HEK293 (cell line): ENCODE data around the gene R3HDM4.

ENCODE experiments used
- EGR2 ChIP-seq: fragments of 450-650 bp; formaldehyde crosslinking; IDR thresholded peaks from 2 replicates; pipeline ENCODE4 v1.5.1; 2016; ENCODE audit warnings: low read depth, missing biosample characterization, missing genetic modification characterization
- GLIS1 ChIP-seq: fragments of 450-650 bp; formaldehyde crosslinking; IDR thresholded peaks from 2 replicates; pipeline ENCODE4 v1.5.1; 2016; ENCODE audit warnings: missing biosample characterization, missing genetic modification characterization
- GLIS2 ChIP-seq: fragments of 450-650 bp; formaldehyde crosslinking; IDR thresholded peaks from 2 replicates; pipeline ENCODE4 v1.5.1; 2016; ENCODE audit warnings: missing biosample characterization, missing genetic modification characterization
- IKZF3 ChIP-seq: fragments of 450-650 bp; IDR thresholded peaks from 2 replicates; pipeline ENCODE4 v1.5.0; 2018; ENCODE audit warnings: missing biosample characterization, mild to moderate bottlenecking, missing genetic modification characterization, moderate library complexity
- KLF17 ChIP-seq: fragments of 450-650 bp; formaldehyde crosslinking; IDR thresholded peaks from 2 replicates; pipeline ENCODE4 v1.5.1; 2016; ENCODE audit warnings: missing biosample characterization, missing genetic modification characterization
- MYNN ChIP-seq: fragments of 450-650 bp; formaldehyde crosslinking; IDR thresholded peaks from 2 replicates; pipeline ENCODE4 v1.5.1; 2016; ENCODE audit warnings: missing biosample characterization, missing genetic modification characterization, borderline replicate concordance
- RBAK ChIP-seq: fragments of 450-650 bp; formaldehyde crosslinking; IDR thresholded peaks from 2 replicates; pipeline ENCODE4 v1.5.1; 2016; ENCODE audit warnings: missing biosample characterization, missing genetic modification characterization
- SCRT1 ChIP-seq: fragments of 450-650 bp; formaldehyde crosslinking; IDR thresholded peaks from 2 replicates; pipeline ENCODE4 v1.5.1; 2016; ENCODE audit warnings: missing biosample characterization, missing genetic modification characterization, borderline replicate concordance
- SP2 ChIP-seq: fragments of 450-650 bp; formaldehyde crosslinking; IDR thresholded peaks from 2 replicates; pipeline ENCODE4 v1.5.1; 2016; ENCODE audit warnings: missing biosample characterization, missing genetic modification characterization
- ZBTB20 ChIP-seq: fragments of 450-650 bp; formaldehyde crosslinking; IDR thresholded peaks from 2 replicates; pipeline ENCODE4 v1.5.1; 2016; ENCODE audit warnings: missing biosample characterization, missing genetic modification characterization
- ZFP37 ChIP-seq: fragments of 450-650 bp; formaldehyde crosslinking; IDR thresholded peaks from 2 replicates; pipeline ENCODE4 v1.5.1; 2016; ENCODE audit warnings: missing biosample characterization, missing genetic modification characterization
- ZFP69B ChIP-seq: fragments of 450-650 bp; formaldehyde crosslinking; IDR thresholded peaks from 2 replicates; pipeline ENCODE4 v1.5.1; 2016; ENCODE audit warnings: missing biosample characterization, missing genetic modification characterization
- ZNF114 ChIP-seq: fragments of 450-650 bp; formaldehyde crosslinking; IDR thresholded peaks from 2 replicates; pipeline ENCODE4 v1.5.0; 2017; ENCODE audit warnings: missing biosample characterization, missing genetic modification characterization
- ZNF341 ChIP-seq: fragments of 450-650 bp; formaldehyde crosslinking; IDR thresholded peaks from 2 replicates; pipeline ENCODE4; 2016; ENCODE audit warnings: low read depth, missing biosample characterization, missing genetic modification characterization
- ZNF514 ChIP-seq: fragments of 450-650 bp; formaldehyde crosslinking; IDR thresholded peaks from 2 replicates; pipeline ENCODE4 v1.5.1; 2016; ENCODE audit warnings: missing biosample characterization, missing genetic modification characterization
- ZNF530 ChIP-seq: fragments of 450-650 bp; formaldehyde crosslinking; IDR thresholded peaks from 2 replicates; pipeline ENCODE4 v1.5.1; 2016; ENCODE audit warnings: low read depth, missing biosample characterization, missing genetic modification characterization
- ZNF561 ChIP-seq: fragments of 450-650 bp; IDR thresholded peaks from 2 replicates; pipeline ENCODE4 v1.5.1; 2018; ENCODE audit warnings: missing biosample characterization, missing genetic modification characterization, borderline replicate concordance
- ZNF596 ChIP-seq: fragments of 450-650 bp; IDR thresholded peaks from 2 replicates; pipeline ENCODE4 v1.5.0; 2018; ENCODE audit warnings: missing biosample characterization, mild to moderate bottlenecking, missing genetic modification characterization, moderate library complexity
- ZNF600 ChIP-seq: fragments of 450-650 bp; formaldehyde crosslinking; IDR thresholded peaks from 2 replicates; pipeline ENCODE4 v1.5.1; 2016; ENCODE audit warnings: missing biosample characterization, missing genetic modification characterization
- ZNF623 ChIP-seq: fragments of 450-650 bp; formaldehyde crosslinking; IDR thresholded peaks from 2 replicates; pipeline ENCODE4 v1.5.1; 2016; ENCODE audit warnings: missing biosample characterization, missing genetic modification characterization
- ZNF776 ChIP-seq: fragments of 450-650 bp; formaldehyde crosslinking; IDR thresholded peaks from 2 replicates; pipeline ENCODE4 v1.5.0; 2017; ENCODE audit warnings: missing biosample characterization, missing genetic modification characterization, borderline replicate concordance
- TF ChIP-seq, protein P1 (sequence below): fragments of 450-650 bp; IDR thresholded peaks from 2 replicates; pipeline ENCODE4 v1.5.1; 2018; ENCODE audit warnings: missing biosample characterization, mild to moderate bottlenecking, missing genetic modification characterization
- TF ChIP-seq, protein P2 (sequence below): fragments of 450-650 bp; formaldehyde crosslinking; IDR thresholded peaks from 2 replicates; pipeline ENCODE4 v1.5.1; 2017; ENCODE audit warnings: missing biosample characterization, missing genetic modification characterization
- TF ChIP-seq, protein P3 (sequence below): fragments of 450-650 bp; formaldehyde crosslinking; IDR thresholded peaks from 2 replicates; pipeline ENCODE4 v1.5.1; 2016; ENCODE audit warnings: missing biosample characterization, missing genetic modification characterization
- TF ChIP-seq, protein P4 (sequence below): fragments of 450-650 bp; formaldehyde crosslinking; IDR thresholded peaks from 2 replicates; pipeline ENCODE4 v1.5.1; 2016; ENCODE audit warnings: missing biosample characterization, missing genetic modification characterization

Gene R3HDM4

DNA sequence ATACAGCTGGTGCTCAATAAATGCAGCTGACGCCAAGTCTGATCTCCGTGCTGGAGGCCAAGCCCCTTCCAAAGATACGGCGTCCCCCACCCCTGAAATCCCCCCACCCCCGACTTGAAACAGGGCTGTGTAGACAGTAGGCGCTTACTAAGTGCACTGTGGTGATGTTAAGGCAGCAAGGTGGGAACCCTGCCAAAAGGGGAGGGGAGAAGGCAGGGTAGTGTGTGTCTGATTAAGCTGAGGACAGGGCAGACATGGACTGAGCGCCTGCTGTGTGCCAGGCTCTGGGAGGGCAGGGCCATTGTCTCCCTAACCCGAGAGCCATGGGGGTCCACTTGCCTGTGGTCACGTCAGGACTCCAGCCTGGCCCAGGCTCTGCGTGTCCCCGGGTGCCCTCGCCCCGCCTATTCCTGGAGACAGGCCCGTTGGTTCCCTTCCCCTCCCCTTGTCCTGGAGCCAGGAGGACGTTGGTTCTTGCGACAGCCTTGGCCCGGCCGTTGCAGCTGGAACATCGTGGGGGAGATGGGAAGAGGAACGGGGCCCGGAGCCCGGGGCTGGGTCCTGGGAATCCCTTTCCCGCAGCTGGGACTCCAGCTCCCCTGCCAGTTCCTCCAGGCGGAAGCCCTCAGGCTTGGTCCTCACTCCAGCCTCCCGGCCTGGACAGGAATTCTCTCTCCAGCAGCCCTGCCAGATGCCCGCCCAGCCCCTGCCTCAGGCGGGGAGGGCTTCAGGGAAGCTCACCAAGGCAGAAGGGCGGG lies 62.6 kb downstream of the R3HDM4 start (continued):
- TF ChIP-seq, protein P1, sequence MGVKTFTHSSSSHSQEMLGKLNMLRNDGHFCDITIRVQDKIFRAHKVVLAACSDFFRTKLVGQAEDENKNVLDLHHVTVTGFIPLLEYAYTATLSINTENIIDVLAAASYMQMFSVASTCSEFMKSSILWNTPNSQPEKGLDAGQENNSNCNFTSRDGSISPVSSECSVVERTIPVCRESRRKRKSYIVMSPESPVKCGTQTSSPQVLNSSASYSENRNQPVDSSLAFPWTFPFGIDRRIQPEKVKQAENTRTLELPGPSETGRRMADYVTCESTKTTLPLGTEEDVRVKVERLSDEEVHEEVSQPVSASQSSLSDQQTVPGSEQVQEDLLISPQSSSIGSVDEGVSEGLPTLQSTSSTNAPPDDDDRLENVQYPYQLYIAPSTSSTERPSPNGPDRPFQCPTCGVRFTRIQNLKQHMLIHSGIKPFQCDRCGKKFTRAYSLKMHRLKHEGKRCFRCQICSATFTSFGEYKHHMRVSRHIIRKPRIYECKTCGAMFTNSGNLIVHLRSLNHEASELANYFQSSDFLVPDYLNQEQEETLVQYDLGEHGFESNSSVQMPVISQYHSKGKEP (tag by site-specific recombination) = no peak
- peak; percentile 87 for TF ChIP-seq ZBTB20 (tag by site-specific recombination)
- no peak for TF ChIP-seq ZFP69B (tag by site-specific recombination)
- peak; percentile 36 for TF ChIP-seq SP2
- TF ChIP-seq, protein P2, sequence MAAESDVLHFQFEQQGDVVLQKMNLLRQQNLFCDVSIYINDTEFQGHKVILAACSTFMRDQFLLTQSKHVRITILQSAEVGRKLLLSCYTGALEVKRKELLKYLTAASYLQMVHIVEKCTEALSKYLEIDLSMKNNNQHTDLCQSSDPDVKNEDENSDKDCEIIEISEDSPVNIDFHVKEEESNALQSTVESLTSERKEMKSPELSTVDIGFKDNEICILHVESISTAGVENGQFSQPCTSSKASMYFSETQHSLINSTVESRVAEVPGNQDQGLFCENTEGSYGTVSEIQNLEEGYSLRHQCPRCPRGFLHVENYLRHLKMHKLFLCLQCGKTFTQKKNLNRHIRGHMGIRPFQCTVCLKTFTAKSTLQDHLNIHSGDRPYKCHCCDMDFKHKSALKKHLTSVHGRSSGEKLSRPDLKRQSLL (tag by site-specific recombination) = peak; percentile 77; the same call in 1 of the 2 replicates
- TF ChIP-seq ZNF623 (tag by site-specific recombination) = no peak
- TF ChIP-seq ZNF600 = peak; percentile 65
- peak; percentile 18; the same call in 1 of the 2 replicates for TF ChIP-seq ZNF341 (tag by site-specific recombination)
- no peak for TF ChIP-seq ZNF596 (tag by site-specific recombination)
- TF ChIP-seq KLF17 (tag by site-specific recombination) = 0 out of 2 replicates have a peak, but pooled peaks have one; percentile 17
- TF ChIP-seq RBAK = no peak
- TF ChIP-seq, protein P3, sequence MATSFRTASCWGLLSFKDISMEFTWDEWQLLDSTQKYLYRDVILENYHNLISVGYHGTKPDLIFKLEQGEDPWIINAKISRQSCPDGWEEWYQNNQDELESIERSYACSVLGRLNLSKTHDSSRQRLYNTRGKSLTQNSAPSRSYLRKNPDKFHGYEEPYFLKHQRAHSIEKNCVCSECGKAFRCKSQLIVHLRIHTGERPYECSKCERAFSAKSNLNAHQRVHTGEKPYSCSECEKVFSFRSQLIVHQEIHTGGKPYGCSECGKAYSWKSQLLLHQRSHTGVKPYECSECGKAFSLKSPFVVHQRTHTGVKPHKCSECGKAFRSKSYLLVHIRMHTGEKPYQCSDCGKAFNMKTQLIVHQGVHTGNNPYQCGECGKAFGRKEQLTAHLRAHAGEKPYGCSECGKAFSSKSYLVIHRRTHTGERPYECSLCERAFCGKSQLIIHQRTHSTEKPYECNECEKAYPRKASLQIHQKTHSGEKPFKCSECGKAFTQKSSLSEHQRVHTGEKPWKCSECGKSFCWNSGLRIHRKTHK = no peak
- TF ChIP-seq GLIS1 = peak; percentile 95
- TF ChIP-seq ZNF530 (tag by site-specific recombination) = no peak
- TF ChIP-seq MYNN (tag by site-specific recombination) = no peak
- no peak for TF ChIP-seq SCRT1 (tag by site-specific recombination)
- no peak for TF ChIP-seq ZNF514 (tag by site-specific recombination)
- TF ChIP-seq GLIS2 (tag by site-specific recombination) = peak; percentile 52
- no peak for TF ChIP-seq ZNF776
- no peak for TF ChIP-seq ZFP37
- peak; percentile 69; the same call in 1 of the 2 replicates for TF ChIP-seq IKZF3 (tag by site-specific recombination)
- TF ChIP-seq ZNF561 = no peak
- no peak for TF ChIP-seq ZNF114
- TF ChIP-seq EGR2 (tag by site-specific recombination) = no peak
- TF ChIP-seq, protein P4, sequence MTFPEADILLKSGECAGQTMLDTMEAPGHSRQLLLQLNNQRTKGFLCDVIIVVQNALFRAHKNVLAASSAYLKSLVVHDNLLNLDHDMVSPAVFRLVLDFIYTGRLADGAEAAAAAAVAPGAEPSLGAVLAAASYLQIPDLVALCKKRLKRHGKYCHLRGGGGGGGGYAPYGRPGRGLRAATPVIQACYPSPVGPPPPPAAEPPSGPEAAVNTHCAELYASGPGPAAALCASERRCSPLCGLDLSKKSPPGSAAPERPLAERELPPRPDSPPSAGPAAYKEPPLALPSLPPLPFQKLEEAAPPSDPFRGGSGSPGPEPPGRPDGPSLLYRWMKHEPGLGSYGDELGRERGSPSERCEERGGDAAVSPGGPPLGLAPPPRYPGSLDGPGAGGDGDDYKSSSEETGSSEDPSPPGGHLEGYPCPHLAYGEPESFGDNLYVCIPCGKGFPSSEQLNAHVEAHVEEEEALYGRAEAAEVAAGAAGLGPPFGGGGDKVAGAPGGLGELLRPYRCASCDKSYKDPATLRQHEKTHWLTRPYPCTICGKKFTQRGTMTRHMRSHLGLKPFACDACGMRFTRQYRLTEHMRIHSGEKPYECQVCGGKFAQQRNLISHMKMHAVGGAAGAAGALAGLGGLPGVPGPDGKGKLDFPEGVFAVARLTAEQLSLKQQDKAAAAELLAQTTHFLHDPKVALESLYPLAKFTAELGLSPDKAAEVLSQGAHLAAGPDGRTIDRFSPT (tag by site-specific recombination) = peak; percentile 68; the same call in 1 of the 2 replicates
